Gastroesophageal sphincter (tissue), 4 donors: Measurements from ENCODE around the gene PRDM16. TPM values are rescaled to one million over a fixed set of nuclear protein-coding genes. Genes with fewer than 3 reads are reported as not detected.

Source experiments
- ATAC-seq: fragments of 150-250 bp; one replicate; pipeline ENCODE4 v1.9.1; 2016; ENCODE audit warnings: mild to moderate bottlenecking, moderate library complexity
- H3K27ac ChIP-seq, 4 donors: fragments of 200-600 bp; sonication (generic) in 3 of 4; 1 replicate in 3 of 4; 2 replicates in 1 of 4; pipeline ENCODE4 v1.5.1; 2016 to 2019
- H3K27me3 ChIP-seq: fragments of 200-600 bp; sonication (generic); one replicate; pipeline ENCODE4 v1.5.1; 2019
- H3K36me3 ChIP-seq, 2 donors: fragments of 200-600 bp; sonication (generic); one replicate each; pipeline ENCODE4 v1.5.1; 2019; ENCODE audit warnings: control low read depth in 1 of 2
- H3K4me1 ChIP-seq, 3 donors: fragments of 200-600 bp; sonication (generic); 1 replicate in 2 of 3; 2 replicates in 1 of 3; pipeline ENCODE4 v1.5.1; 2016 to 2019; ENCODE audit warnings: control low read depth in 2 of 3
- H3K4me3 ChIP-seq, 2 donors: fragments of 200-600 bp; sonication (generic); one replicate each; pipeline ENCODE4 v1.5.1; 2019; ENCODE audit warnings: mild to moderate bottlenecking in 1 of 2, moderate library complexity in 1 of 2
- H3K9me3 ChIP-seq, 3 donors: fragments of 200-600 bp; sonication (generic); one replicate each; pipeline ENCODE4 v1.5.1; 2017 to 2019; ENCODE audit warnings: control low read depth in 2 of 3
- EP300 ChIP-seq: sonication (generic); formaldehyde crosslinking; IDR thresholded peaks from one replicate; pipeline ENCODE4 v1.6.1; 2017; ENCODE audit warnings: antibody characterized with exemption, mild to moderate bottlenecking
- POLR2A ChIP-seq, 2 donors: fragments of 450-650 bp; IDR thresholded peaks; one replicate each; pipeline ENCODE4 v1.6.1; 2017; ENCODE audit warnings: antibody characterized with exemption in 2 of 2, mild to moderate bottlenecking in 2 of 2, moderate library complexity in 1 of 2
- POLR2AphosphoS5 ChIP-seq: sonication (generic); formaldehyde crosslinking; IDR thresholded peaks from one replicate; pipeline ENCODE4 v1.6.1; 2017; ENCODE audit warnings: antibody characterized with exemption
- WGBS, 2 donors: methylation state at CpG; one replicate each; pipeline ENCODE4 v1.1.5; 2018; ENCODE audit warnings: low coverage in 1 of 2; 5-methylcytosine and 5-hydroxymethylcytosine counted together
- total RNA-seq, 4 donors: library from RNA; depleted of rRNA; stranded (reverse); fragments of >200 nt; gene quantifications; one replicate each; pipeline ENCODE4 v1.1.0, GENCODE V29; 2016
- TF ChIP-seq, protein P1 (sequence below), 4 experiments: fragments of 200-600 bp in 2 of 4; fragments of 450-650 bp in 2 of 4; sonication (generic) in 1 of 4; IDR thresholded peaks; one replicate each; pipeline ENCODE4 v1.5.1; 2017 to 2019; ENCODE audit warnings: antibody characterized with exemption in 4 of 4, mild to moderate bottlenecking in 2 of 4, moderate library complexity in 2 of 4

PRDM16 gene
- total RNA-seq, 4 donors from 2014 or later, result 1.1 to 3.4 (median 1.6) TPM

- Histone ChIP-seq H3K9me3 (peaks cover 0 to 13% (median 0%) of the 10 kb centered on the region in 3 donors), H3K27me3 (peaks cover 96% of the 10 kb centered on the region), H3K36me3 (no peaks in the 10 kb centered on the region), H3K4me1 (peaks cover 0 to 32% (median 0%) of the 10 kb centered on the region in 3 donors), H3K27ac (no peak overlapping the region), H3K4me3 (no peak overlapping the region)
- WGBS, 2 donors, result 79% methylated on average over 5 of the region's 31 CpGs; no CpG with 5 or more reads in 1 of the 2 donors
- no peak for TF ChIP-seq POLR2AphosphoS5
- TF ChIP-seq EP300, result no peak
- TF ChIP-seq POLR2A (IDR thresholded peaks at IDR 0.05), result no peak
- TF ChIP-seq, protein P1, sequence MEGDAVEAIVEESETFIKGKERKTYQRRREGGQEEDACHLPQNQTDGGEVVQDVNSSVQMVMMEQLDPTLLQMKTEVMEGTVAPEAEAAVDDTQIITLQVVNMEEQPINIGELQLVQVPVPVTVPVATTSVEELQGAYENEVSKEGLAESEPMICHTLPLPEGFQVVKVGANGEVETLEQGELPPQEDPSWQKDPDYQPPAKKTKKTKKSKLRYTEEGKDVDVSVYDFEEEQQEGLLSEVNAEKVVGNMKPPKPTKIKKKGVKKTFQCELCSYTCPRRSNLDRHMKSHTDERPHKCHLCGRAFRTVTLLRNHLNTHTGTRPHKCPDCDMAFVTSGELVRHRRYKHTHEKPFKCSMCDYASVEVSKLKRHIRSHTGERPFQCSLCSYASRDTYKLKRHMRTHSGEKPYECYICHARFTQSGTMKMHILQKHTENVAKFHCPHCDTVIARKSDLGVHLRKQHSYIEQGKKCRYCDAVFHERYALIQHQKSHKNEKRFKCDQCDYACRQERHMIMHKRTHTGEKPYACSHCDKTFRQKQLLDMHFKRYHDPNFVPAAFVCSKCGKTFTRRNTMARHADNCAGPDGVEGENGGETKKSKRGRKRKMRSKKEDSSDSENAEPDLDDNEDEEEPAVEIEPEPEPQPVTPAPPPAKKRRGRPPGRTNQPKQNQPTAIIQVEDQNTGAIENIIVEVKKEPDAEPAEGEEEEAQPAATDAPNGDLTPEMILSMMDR (IDR thresholded peaks at IDR 0.05), result no peak
- ATAC-seq, result no peak
Measured at GRCh38 chr1:3241673-3242407, 172.8 kb downstream of the PRDM16 start.

DNA sequence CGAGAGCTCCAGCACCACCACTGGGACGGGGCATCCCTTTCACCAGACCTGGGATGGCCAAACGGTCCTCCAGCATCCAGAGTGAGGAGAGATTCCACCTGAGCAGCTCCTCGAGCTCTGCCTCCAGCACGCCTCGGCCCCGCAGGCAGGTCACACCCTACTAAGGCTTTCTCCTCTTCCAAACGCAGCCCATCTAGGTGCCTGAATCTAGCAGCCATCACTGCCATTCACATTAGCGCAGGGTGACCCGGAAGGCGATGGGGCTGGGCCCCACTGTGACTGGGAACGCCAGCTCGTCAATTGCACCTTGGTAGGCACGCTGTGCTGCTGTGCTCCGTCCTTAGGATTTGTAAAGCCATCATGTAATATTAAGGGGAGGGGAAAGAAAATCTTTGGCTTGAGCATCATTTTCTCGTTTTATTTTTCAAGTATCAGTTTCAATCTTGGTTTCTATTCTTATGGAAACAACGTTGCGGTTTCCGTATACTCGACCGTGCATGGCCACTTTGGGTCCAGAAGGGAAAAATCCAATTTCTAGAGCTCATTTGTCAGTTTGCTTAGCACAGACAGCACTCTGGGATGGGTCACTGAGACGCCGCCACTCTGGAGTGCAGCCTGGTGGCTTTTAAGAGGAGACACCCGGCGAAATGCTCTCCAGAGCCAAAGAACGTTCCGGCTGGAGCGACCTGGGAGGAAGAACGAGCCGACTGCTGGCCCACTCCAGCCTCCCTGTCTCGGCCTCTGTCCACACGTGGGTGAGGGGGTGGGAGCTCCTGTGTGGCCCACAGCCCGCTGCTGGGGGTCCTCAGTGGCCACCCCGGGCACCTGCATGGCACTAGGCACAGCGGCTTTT lies 173.6 kb downstream of the PRDM16 start:
- 69 to 87% methylated on average over 10 to 24 of the region's 35 CpGs for WGBS, 2 donors
- Histone ChIP-seq H3K4me1 (peaks cover 0 to 36% (median 0%) of the 10 kb centered on the region in 3 donors), H3K27ac (no peak overlapping the region), H3K9me3 (peaks cover 0 to 13% (median 0%) of the 10 kb centered on the region in 3 donors), H3K4me3 (no peak overlapping the region), H3K27me3 (peaks cover 96% of the 10 kb centered on the region), H3K36me3 (no peaks in the 10 kb centered on the region)
- TF ChIP-seq, protein P1 (IDR thresholded peaks at IDR 0.05), result no peak
- TF ChIP-seq POLR2AphosphoS5, result no peak
- TF ChIP-seq POLR2A (IDR thresholded peaks at IDR 0.05), result no peak
- TF ChIP-seq EP300, result no peak
- no peak for ATAC-seq

DNA sequence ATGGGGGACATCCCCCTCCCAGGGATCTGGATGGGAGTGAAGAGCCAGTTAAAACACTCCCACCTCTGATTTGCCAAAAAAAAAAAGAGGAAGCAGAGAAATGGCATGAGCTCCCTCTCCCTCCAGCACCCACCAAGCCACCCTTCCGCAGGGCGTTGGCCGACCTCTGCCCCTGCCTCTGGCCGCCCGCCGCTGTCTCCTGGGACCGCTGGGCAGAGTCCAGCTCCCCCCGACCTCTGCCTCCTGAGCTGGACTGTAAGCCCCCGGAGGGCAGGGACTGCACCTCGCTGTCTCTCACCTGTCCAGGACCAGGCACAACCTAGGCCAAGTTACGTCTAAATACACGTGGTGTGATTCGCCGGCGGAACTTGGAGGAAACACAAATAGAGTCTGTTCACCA lies 174.3 kb downstream of the PRDM16 start:
- Histone ChIP-seq H3K9me3 (peaks cover 0 to 13% (median 0%) of the 10 kb centered on the region in 3 donors), H3K27ac (no peak overlapping the region), H3K36me3 (no peaks in the 10 kb centered on the region), H3K27me3 (peaks cover 98% of the 10 kb centered on the region), H3K4me1 (peaks cover 0 to 37% (median 0%) of the 10 kb centered on the region in 3 donors), H3K4me3 (no peak overlapping the region)
- no peak for ATAC-seq
- WGBS, 2 donors, result no CpG with 5 or more reads among the region's 15 CpGs
- TF ChIP-seq POLR2A (IDR thresholded peaks at IDR 0.05), result no peak
- no peak for TF ChIP-seq POLR2AphosphoS5
- TF ChIP-seq EP300, result no peak
- TF ChIP-seq, protein P1 (IDR thresholded peaks at IDR 0.05), result no peak

GRCh38 chr1:3244025-3244926 lies 175.3 kb downstream of the PRDM16 start:
- H3K27me3 ChIP-seq, result peaks cover 98% of the 10 kb centered on the region
- H3K4me1 ChIP-seq, result peaks cover 0 to 37% (median 0%) of the 10 kb centered on the region in 3 donors
- TF ChIP-seq, protein P1 (IDR thresholded peaks at IDR 0.05), result no peak
- TF ChIP-seq EP300, result no peak
- TF ChIP-seq POLR2AphosphoS5, result no peak
- no peak for TF ChIP-seq POLR2A (IDR thresholded peaks at IDR 0.05)
- ATAC-seq, result no peak
- no peaks in the 10 kb centered on the region for H3K36me3 ChIP-seq
- peaks cover 0 to 3% (median 0%) of the 10 kb centered on the region in 3 donors for H3K9me3 ChIP-seq
- no peak overlapping the region for H3K27ac ChIP-seq
- no peak overlapping the region for H3K4me3 ChIP-seq
- WGBS, 2 donors, result 26 to 42% methylated on average over 10 to 13 of the region's 37 CpGs
